ENCODE data around the gene PATL2. TPM values are rescaled to one million over a fixed set of nuclear protein-coding genes. Genes with fewer than 3 reads are reported as not detected.

Gene PATL2
- total RNA-seq, 1 experiment from 2014 or later, result 0.49 TPM

GRCh38 chr15:44663410-44664308 lies 47.5 kb downstream of the PATL2 start, which contains the start of gene SPG11:
SPG11 (minus strand) TSS chr15:44663662; CDS start chr15:44663647, 15 bp downstream.
- Histone ChIP-seq H3K4me3 (ENCODE audit: low read depth in 2 of 2, low read length in 2 of 2) (peak within 1 kb of the TSS; percentile 81 to 97), H3K36me3 (ENCODE audit: control insufficient read depth, insufficient read depth, low read length) (peaks cover 5% of the 10 kb centered on the region; the same call in 1 of the 2 replicates), H3K27ac (ENCODE audit: low read length) (peak within 1 kb of the TSS; percentile 98), H3K27me3 (ENCODE audit: control insufficient read depth, insufficient read depth, low read length) (no peaks in the 10 kb centered on the region), H3K4me1 (ENCODE audit: control insufficient read depth, insufficient read depth, low read length) (peaks cover 15% of the 10 kb centered on the region), H3K9me3 (ENCODE audit: control insufficient read depth, insufficient read depth, low read depth, low read length) (no peaks in the 10 kb centered on the region)
- ATAC-seq (peak; percentile 98), DNase-seq (ENCODE audit: low read depth, low spot score) (peak; percentile 91)
- ChIA-PET POLR2A (interaction anchor here (0.8 to 2.2 kb wide), 3 partner anchors 49 to 73 kb away, joined by 3 to 11 read pairs (median 4); no protein-coding TSS in a partner anchor), CTCF (interaction anchor here (0.5 to 2.0 kb wide), 10 partner anchors 13 to 258 kb away, joined by 3 to 51 read pairs (median 4); partner anchors contain the start of genes B2M, PATL2 and TRIM69)
- TF ChIP-seq SIN3A (IDR thresholded peaks at IDR 0.05; ENCODE audit: borderline replicate concordance, insufficient read depth, low read depth, low read length), result peak; percentile 80; the same call in 1 of the 2 replicates
- no peak for TF ChIP-seq TCF7L2 (IDR thresholded peaks at IDR 0.05; ENCODE audit: low read depth, low read length)
- peak; percentile 98 for TF ChIP-seq POLR2AphosphoS5 (IDR thresholded peaks at IDR 0.05; ENCODE audit: low read depth, low read length)
- peak in 1 of 2 experiments; percentile 42; a peak in 1 of 4 replicates for TF ChIP-seq REST (IDR thresholded peaks at IDR 0.05; ENCODE audit: insufficient read depth in 1 of 2, low read depth in 2 of 2, low read length in 1 of 2)
- peak; percentile 94 for TF ChIP-seq CTCF (IDR thresholded peaks at IDR 0.05)
- in situ Hi-C loops (cut with HindIII; ENCODE audit: low pct_unique_long_range_greater_than_20kb, low sequenced_read_pairs) (no loop called here), intact Hi-C loops (cut with micrococcal nuclease; ENCODE audit: unreplicated experiment) (loop anchor here (5.0 kb wide), 1 partner anchor 74 kb away; the partner anchor contains the start of gene TRIM69)
- TSS peak; percentile 76 for BruUV-seq (replicated peaks)

GRCh38 chr15:44662478-44663409 lies 48.4 kb downstream of the PATL2 start:
- H3K9me3 ChIP-seq (ENCODE audit: control insufficient read depth, insufficient read depth, low read depth, low read length), result no peaks in the 10 kb centered on the region
- in situ Hi-C loops (cut with HindIII; ENCODE audit: low pct_unique_long_range_greater_than_20kb, low sequenced_read_pairs) (no loop called here), intact Hi-C loops (cut with micrococcal nuclease; ENCODE audit: unreplicated experiment) (loop anchor here (5.0 kb wide), 1 partner anchor 75 kb away; the partner anchor contains the start of gene TRIM69)
- peak overlapping the region; percentile 81 to 97 for H3K4me3 ChIP-seq (ENCODE audit: low read depth in 2 of 2, low read length in 2 of 2)
- DNase-seq (ENCODE audit: low read depth, low spot score) (no peak), ATAC-seq (peak; percentile 79)
- ChIA-PET CTCF (interaction anchor here (0.6 to 2.0 kb wide), 9 partner anchors 14 to 190 kb away, joined by 3 to 51 read pairs (median 4); partner anchors contain the start of genes B2M, PATL2 and TRIM69), POLR2A (interaction anchor here (0.8 to 2.2 kb wide), 3 partner anchors 50 to 74 kb away, joined by 3 to 11 read pairs (median 4); no protein-coding TSS in a partner anchor)
- peaks cover 15% of the 10 kb centered on the region for H3K4me1 ChIP-seq (ENCODE audit: control insufficient read depth, insufficient read depth, low read length)
- TSS peak; percentile 85 for BruUV-seq (replicated peaks)
- H3K27me3 ChIP-seq (ENCODE audit: control insufficient read depth, insufficient read depth, low read length), result no peaks in the 10 kb centered on the region
- peaks cover 5% of the 10 kb centered on the region; the same call in 1 of the 2 replicates for H3K36me3 ChIP-seq (ENCODE audit: control insufficient read depth, insufficient read depth, low read length)
- H3K27ac ChIP-seq (ENCODE audit: low read length), result peak overlapping the region; percentile 98
- TF ChIP-seq SIN3A (IDR thresholded peaks at IDR 0.05; ENCODE audit: borderline replicate concordance, insufficient read depth, low read depth, low read length) (no peak), REST (IDR thresholded peaks at IDR 0.05; ENCODE audit: insufficient read depth in 1 of 2, low read depth in 2 of 2, low read length in 1 of 2) (no peak), POLR2AphosphoS5 (IDR thresholded peaks at IDR 0.05; ENCODE audit: low read depth, low read length) (no peak; the same call in 1 of the 2 replicates), CTCF (IDR thresholded peaks at IDR 0.05) (no peak), TCF7L2 (IDR thresholded peaks at IDR 0.05; ENCODE audit: low read depth, low read length) (no peak)

Data from Panc1 (cell line).